Esophagus squamous epithelium (tissue), 4 donors: ENCODE data around the gene TANC1.

Source experiments
- CTCF ChIP-seq, 6 experiments: fragments of 450-650 bp in 4 of 6; fragments of 200-600 bp in 2 of 6; sonication (generic) in 2 of 6; IDR thresholded peaks; one replicate each; pipeline ENCODE4 v1.5.1; 2016 to 2019; ENCODE audit warnings: antibody characterized with exemption in 6 of 6, mild to moderate bottlenecking in 4 of 6, moderate library complexity in 4 of 6
- POLR2A ChIP-seq, 4 donors: fragments of 450-650 bp; IDR thresholded peaks; one replicate each; pipeline ENCODE4 v1.6.1; 2017; ENCODE audit warnings: antibody characterized with exemption in 4 of 4, mild to moderate bottlenecking in 4 of 4, moderate library complexity in 3 of 4

GRCh38 chr2:158999458-158999857 is 31.0 kb downstream of the TANC1 start:
- TF ChIP-seq CTCF (IDR thresholded peaks at IDR 0.05) (no peak), POLR2A (IDR thresholded peaks at IDR 0.05) (no peak)
